Measurements from ENCODE around the gene IL17RC. TPM values are rescaled to one million over a fixed set of nuclear protein-coding genes. Genes with fewer than 3 reads are reported as not detected.

IL17RC gene
- total and polyA plus RNA-seq, 2 of the 8 experiments (the other 6 are each of a cell fraction or from before 2014, with no cell fraction given) = 11.8 to 13.0 TPM

GRCh38 chr3:9951598-9951961, 34.7 kb downstream of the IL17RC start:
- no peak for TF ChIP-seq BRCA1 (IDR thresholded peaks at IDR 0.05; ENCODE audit: low read depth, low read length)
- TF ChIP-seq KDM1A (IDR thresholded peaks at IDR 0.05; ENCODE audit: borderline replicate concordance, low read length) = peak; percentile 69; the same call in 1 of the 2 replicates
- H2BK5ac ChIP-seq (ENCODE audit: low read depth, low read length) = no peak overlapping the region; the same call in 1 of the 2 replicates
- POLR2A ChIA-PET (ENCODE audit: partially characterized antibody) = interaction anchor here (0.8 to 2.3 kb wide), 15 partner anchors 8 to 117 kb away, joined by 3 to 8 read pairs (median 4); partner anchors contain the start of genes CRELD1 and EMC3
- peaks cover 0 to 3% (median under 1%) of the 10 kb centered on the region in 4 experiments; a peak in 4 of 8 replicates for H3K36me3 ChIP-seq (ENCODE audit: control insufficient read depth in 2 of 4, insufficient read depth in 4 of 4, low read length in 3 of 4)
- FAIRE-seq (no peak), DNase-seq (ENCODE audit: low read depth in 1 of 2, low spot score in 2 of 2) (no peak)
- 38% methylated on average over 8 of the region's 10 CpGs; no CpG with 5 or more reads in 1 of the 2 experiments for whole genome bisulfite sequencing, 2 experiments (ENCODE audit: extremely low coverage in 1 of 2, insufficient coverage in 1 of 2, insufficient read length in 1 of 2, insufficient replicate concordance in 2 of 2, low coverage in 1 of 2, low lambda C conversion rate in 2 of 2, missing lambda C conversion rate in 1 of 2)
- no peak overlapping the region for H2AK5ac ChIP-seq (ENCODE audit: low read depth, low read length)
- H4K8ac ChIP-seq (ENCODE audit: extremely low read depth, insufficient read depth, low read length) = no peak overlapping the region
- no peak overlapping the region for H2BK120ac ChIP-seq (replicated peaks; ENCODE audit: low read depth, low read length)
- no peak overlapping the region for H3K27ac ChIP-seq (ENCODE audit: low read depth, low read length)
- no peak overlapping the region for H4K91ac ChIP-seq (replicated peaks; ENCODE audit: insufficient read length, low read length)
- H3K23me2 ChIP-seq (ENCODE audit: low read depth, low read length) = peaks cover 15% of the 10 kb centered on the region; the same call in 1 of the 2 replicates
- H3K4me3 ChIP-seq (ENCODE audit: extremely low read depth in 1 of 4, insufficient read depth in 2 of 4, low read depth in 3 of 4, low read length in 4 of 4) = peak overlapping the region; percentile 69 to 91 (median 80)
- H2BK15ac ChIP-seq (ENCODE audit: low read length) = no peak overlapping the region
- no peaks in the 10 kb centered on the region; a peak in 1 of 4 replicates for H3K79me2 ChIP-seq (ENCODE audit: control insufficient read depth in 1 of 2, insufficient read depth in 2 of 2, low read length in 2 of 2)
- H3K9me3 ChIP-seq (ENCODE audit: insufficient read depth in 2 of 2, low read depth in 1 of 2, low read length in 1 of 2) = no peaks in the 10 kb centered on the region
- peak overlapping the region; percentile 17 for H3K56ac ChIP-seq (replicated peaks; ENCODE audit: insufficient read length, low read depth, low read length)
- no peak overlapping the region for H3K14ac ChIP-seq (ENCODE audit: insufficient read length)
- no peak overlapping the region; the same call in 1 of the 2 replicates for H3K18ac ChIP-seq (ENCODE audit: extremely low read depth, low read length)
- H2BK20ac ChIP-seq (ENCODE audit: low read length) = no peak overlapping the region
- H3K27me3 ChIP-seq (replicated peaks in 1 of 4; ENCODE audit: control insufficient read depth in 3 of 4, extremely low read depth in 1 of 4, insufficient read depth in 3 of 4, low read length in 3 of 4) = peaks cover 0 to 11% (median under 1%) of the 10 kb centered on the region in 4 experiments; a peak in 3 of 7 replicates
- H4K5ac ChIP-seq (ENCODE audit: insufficient read length, low read depth, low read length) = no peak overlapping the region
- no peaks in the 10 kb centered on the region for H3K79me1 ChIP-seq (ENCODE audit: low read depth, low read length)
- peaks cover 0 to 2% of the 10 kb centered on the region in 2 experiments for H4K20me1 ChIP-seq (replicated peaks in 1 of 2; ENCODE audit: control insufficient read depth in 1 of 2, insufficient read depth in 2 of 2, low read length in 2 of 2)
- H3K4me2 ChIP-seq (ENCODE audit: insufficient read depth in 1 of 2, low read depth in 2 of 2, low read length in 2 of 2) = peak overlapping the region; percentile 69 to 86
- H3K4me1 ChIP-seq (replicated peaks in 1 of 4; ENCODE audit: control insufficient read depth in 3 of 4, insufficient read depth in 4 of 4, low read length in 3 of 4) = peaks cover 11 to 27% (median 20%) of the 10 kb centered on the region in 4 experiments
- H2BK12ac ChIP-seq (ENCODE audit: low read depth, low read length) = no peak overlapping the region; the same call in 1 of the 2 replicates
- peak overlapping the region in 2 of 4 experiments; percentile 54 to 58; a peak in 4 of 7 replicates for H3K9ac ChIP-seq (replicated peaks in 1 of 4; ENCODE audit: extremely low read depth in 1 of 4, low read depth in 3 of 4, low read length in 3 of 4)
- H3K4ac ChIP-seq (replicated peaks; ENCODE audit: insufficient read length, low read depth, low read length) = no peak overlapping the region
- H2AFZ ChIP-seq (ENCODE audit: low read length) = no peak overlapping the region
- no peak overlapping the region for H3K23ac ChIP-seq (ENCODE audit: insufficient read length)
- CTCF ChIA-PET (ENCODE audit: partially characterized antibody) = interaction anchor here (0.9 to 5.6 kb wide), 7 partner anchors 13 to 125 kb away, joined by 3 to 41 read pairs (median 5); partner anchors contain the start of gene CRELD1
